HEK293 (cell line): ENCODE measurements around the gene PCCA.
A peak's percentile ranks its signal among the peaks of the same experiment; 100 is the strongest.

Source experiments
- ZBTB7A ChIP-seq: fragments of 450-650 bp; formaldehyde crosslinking; IDR thresholded peaks from 2 replicates; pipeline ENCODE4 v1.5.1; 2016; ENCODE audit warnings: low read depth, missing biosample characterization, missing genetic modification characterization
- ZNF133 ChIP-seq: fragments of 450-650 bp; formaldehyde crosslinking; IDR thresholded peaks from 2 replicates; pipeline ENCODE4 v1.5.1; 2016; ENCODE audit warnings: missing biosample characterization, missing genetic modification characterization
- ZNF248 ChIP-seq: fragments of 450-650 bp; formaldehyde crosslinking; IDR thresholded peaks from 2 replicates; pipeline ENCODE4 v1.5.1; 2017; ENCODE audit warnings: missing biosample characterization, missing genetic modification characterization
- ZNF266 ChIP-seq: fragments of 450-650 bp; formaldehyde crosslinking; IDR thresholded peaks from 2 replicates; pipeline ENCODE4 v1.5.1; 2016; ENCODE audit warnings: missing biosample characterization, missing genetic modification characterization, low read depth
- ZNF274 ChIP-seq, 2 experiments: fragments of 200-500 bp in 1 of 2; fragments of 450-650 bp in 1 of 2; sonication (Bioruptor generic) in 1 of 2; formaldehyde crosslinking in 1 of 2; IDR thresholded peaks; 2 replicates each; pipeline versions ENCODE4 v1.5.1 to v1.6.1; 2014 to 2016; ENCODE audit warnings: borderline replicate concordance in 1 of 2, inconsistent platforms in 1 of 2, low read length in 1 of 2, missing biosample characterization in 1 of 2, missing genetic modification characterization in 1 of 2
- ZNF335 ChIP-seq: fragments of 450-650 bp; formaldehyde crosslinking; conservative IDR thresholded peaks from 2 replicates; pipeline ENCODE4 v1.5.1; 2016; ENCODE audit warnings: missing biosample characterization, missing genetic modification characterization
- ZNF548 ChIP-seq: fragments of 450-650 bp; formaldehyde crosslinking; IDR thresholded peaks from 2 replicates; pipeline ENCODE4 v1.5.1; 2016; ENCODE audit warnings: missing biosample characterization, missing genetic modification characterization
- ZNF629 ChIP-seq: fragments of 450-650 bp; formaldehyde crosslinking; IDR thresholded peaks from 2 replicates; pipeline ENCODE4 v1.5.1; 2017; ENCODE audit warnings: missing biosample characterization, missing genetic modification characterization
- ZNF768 ChIP-seq: fragments of 450-650 bp; formaldehyde crosslinking; IDR thresholded peaks from 2 replicates; pipeline ENCODE4 v1.5.1; 2018; ENCODE audit warnings: missing biosample characterization, mild to moderate bottlenecking, missing genetic modification characterization
- TF ChIP-seq, protein P1 (sequence below): fragments of 450-650 bp; formaldehyde crosslinking; IDR thresholded peaks from 2 replicates; pipeline ENCODE4 v1.5.1; 2016; ENCODE audit warnings: missing biosample characterization, missing genetic modification characterization
- TF ChIP-seq, protein P2 (sequence below): fragments of 450-650 bp; formaldehyde crosslinking; IDR thresholded peaks from 2 replicates; pipeline ENCODE4 v1.5.1; 2016; ENCODE audit warnings: missing biosample characterization, missing genetic modification characterization

DNA sequence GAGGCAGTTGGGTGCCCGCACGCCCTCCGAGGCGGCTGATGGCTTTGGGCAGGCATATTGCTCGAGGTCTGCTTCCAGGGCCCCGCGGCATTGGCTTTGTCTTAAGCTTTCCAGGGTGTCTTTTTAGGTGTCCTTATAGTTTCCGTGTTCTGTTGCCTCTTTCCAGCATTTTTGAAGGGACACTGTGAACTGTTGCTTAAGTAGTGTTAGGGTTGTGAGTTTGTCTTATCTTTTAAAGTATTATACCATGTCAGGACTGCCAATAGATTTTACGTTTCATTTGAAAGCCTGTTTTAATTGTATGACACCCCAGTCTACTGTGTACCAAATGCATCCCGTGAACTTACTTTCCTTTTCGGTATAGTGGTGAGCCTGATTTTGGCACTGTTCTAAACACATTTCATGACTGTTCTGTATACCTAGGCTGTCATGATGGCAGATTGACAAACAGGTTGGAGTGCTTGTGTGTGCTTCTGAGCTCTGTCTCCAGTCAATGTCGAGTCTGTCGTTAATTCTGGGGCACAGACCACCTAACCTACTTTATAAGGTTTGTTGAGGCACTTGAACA lies 656 bp downstream of the PCCA start:
- TF ChIP-seq ZNF629 (tag by site-specific recombination), result no peak
- TF ChIP-seq, protein P1, sequence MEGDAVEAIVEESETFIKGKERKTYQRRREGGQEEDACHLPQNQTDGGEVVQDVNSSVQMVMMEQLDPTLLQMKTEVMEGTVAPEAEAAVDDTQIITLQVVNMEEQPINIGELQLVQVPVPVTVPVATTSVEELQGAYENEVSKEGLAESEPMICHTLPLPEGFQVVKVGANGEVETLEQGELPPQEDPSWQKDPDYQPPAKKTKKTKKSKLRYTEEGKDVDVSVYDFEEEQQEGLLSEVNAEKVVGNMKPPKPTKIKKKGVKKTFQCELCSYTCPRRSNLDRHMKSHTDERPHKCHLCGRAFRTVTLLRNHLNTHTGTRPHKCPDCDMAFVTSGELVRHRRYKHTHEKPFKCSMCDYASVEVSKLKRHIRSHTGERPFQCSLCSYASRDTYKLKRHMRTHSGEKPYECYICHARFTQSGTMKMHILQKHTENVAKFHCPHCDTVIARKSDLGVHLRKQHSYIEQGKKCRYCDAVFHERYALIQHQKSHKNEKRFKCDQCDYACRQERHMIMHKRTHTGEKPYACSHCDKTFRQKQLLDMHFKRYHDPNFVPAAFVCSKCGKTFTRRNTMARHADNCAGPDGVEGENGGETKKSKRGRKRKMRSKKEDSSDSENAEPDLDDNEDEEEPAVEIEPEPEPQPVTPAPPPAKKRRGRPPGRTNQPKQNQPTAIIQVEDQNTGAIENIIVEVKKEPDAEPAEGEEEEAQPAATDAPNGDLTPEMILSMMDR (tag by site-specific recombination), result no peak
- no peak for TF ChIP-seq ZNF548 (tag by site-specific recombination)
- TF ChIP-seq ZNF335 (tag by site-specific recombination), result peak; percentile 79
- TF ChIP-seq ZNF266 (tag by site-specific recombination), result no peak
- TF ChIP-seq, protein P2, sequence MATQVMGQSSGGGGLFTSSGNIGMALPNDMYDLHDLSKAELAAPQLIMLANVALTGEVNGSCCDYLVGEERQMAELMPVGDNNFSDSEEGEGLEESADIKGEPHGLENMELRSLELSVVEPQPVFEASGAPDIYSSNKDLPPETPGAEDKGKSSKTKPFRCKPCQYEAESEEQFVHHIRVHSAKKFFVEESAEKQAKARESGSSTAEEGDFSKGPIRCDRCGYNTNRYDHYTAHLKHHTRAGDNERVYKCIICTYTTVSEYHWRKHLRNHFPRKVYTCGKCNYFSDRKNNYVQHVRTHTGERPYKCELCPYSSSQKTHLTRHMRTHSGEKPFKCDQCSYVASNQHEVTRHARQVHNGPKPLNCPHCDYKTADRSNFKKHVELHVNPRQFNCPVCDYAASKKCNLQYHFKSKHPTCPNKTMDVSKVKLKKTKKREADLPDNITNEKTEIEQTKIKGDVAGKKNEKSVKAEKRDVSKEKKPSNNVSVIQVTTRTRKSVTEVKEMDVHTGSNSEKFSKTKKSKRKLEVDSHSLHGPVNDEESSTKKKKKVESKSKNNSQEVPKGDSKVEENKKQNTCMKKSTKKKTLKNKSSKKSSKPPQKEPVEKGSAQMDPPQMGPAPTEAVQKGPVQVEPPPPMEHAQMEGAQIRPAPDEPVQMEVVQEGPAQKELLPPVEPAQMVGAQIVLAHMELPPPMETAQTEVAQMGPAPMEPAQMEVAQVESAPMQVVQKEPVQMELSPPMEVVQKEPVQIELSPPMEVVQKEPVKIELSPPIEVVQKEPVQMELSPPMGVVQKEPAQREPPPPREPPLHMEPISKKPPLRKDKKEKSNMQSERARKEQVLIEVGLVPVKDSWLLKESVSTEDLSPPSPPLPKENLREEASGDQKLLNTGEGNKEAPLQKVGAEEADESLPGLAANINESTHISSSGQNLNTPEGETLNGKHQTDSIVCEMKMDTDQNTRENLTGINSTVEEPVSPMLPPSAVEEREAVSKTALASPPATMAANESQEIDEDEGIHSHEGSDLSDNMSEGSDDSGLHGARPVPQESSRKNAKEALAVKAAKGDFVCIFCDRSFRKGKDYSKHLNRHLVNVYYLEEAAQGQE (tag by site-specific recombination), result no peak
- no peak for TF ChIP-seq ZNF248
- no peak for TF ChIP-seq ZBTB7A
- no peak for TF ChIP-seq ZNF133
- TF ChIP-seq ZNF274 (IDR thresholded peaks at IDR 0.05; ENCODE audit: low read length), result no peak
- TF ChIP-seq ZNF274 (tag by site-specific recombination; IDR thresholded peaks at IDR 0.05; ENCODE audit: borderline replicate concordance), result no peak
- no peak for TF ChIP-seq ZNF768
